ENCODE data around the gene APBB2.

APBB2 gene

GRCh38 chr4:41215155-41215554 lies 813 bp upstream of the APBB2 start:
- DNase-seq: no peak

- no peak for DNase-seq
Measured at GRCh38 chr4:41214825-41215146, 444 bp upstream of the APBB2 start.

- DNase-seq: no peak
Measured at GRCh38 chr4:41213625-41214135, 662 bp downstream of the APBB2 start.

- DNase-seq: no peak
Measured at GRCh38 chr4:41212616-41213203, 1.6 kb downstream of the APBB2 start.

- DNase-seq: no peak
Measured at GRCh38 chr4:41211951-41212615, 2.3 kb downstream of the APBB2 start.

- DNase-seq: no peak
Measured at GRCh38 chr4:41209901-41210300, 4.4 kb downstream of the APBB2 start.

- DNase-seq: no peak
Measured at GRCh38 chr4:41209187-41209586, 5.2 kb downstream of the APBB2 start.

GRCh38 chr4:41207291-41207831 lies 7.0 kb downstream of the APBB2 start:
- no peak for DNase-seq

GRCh38 chr4:41205854-41206460 lies 8.4 kb downstream of the APBB2 start:
- DNase-seq: no peak

- DNase-seq: no peak
Measured at GRCh38 chr4:41205130-41205529, 9.2 kb downstream of the APBB2 start.

GRCh38 chr4:41204400-41204978 lies 9.9 kb downstream of the APBB2 start:
- no peak for DNase-seq

- no peak for DNase-seq
Measured at GRCh38 chr4:41203841-41204240, 10.5 kb downstream of the APBB2 start.

GRCh38 chr4:41202820-41203568 lies 11.3 kb downstream of the APBB2 start:
- DNase-seq: no peak

GRCh38 chr4:41202356-41202755 lies 12.0 kb downstream of the APBB2 start:
- DNase-seq: no peak

GRCh38 chr4:41200486-41201017 lies 13.8 kb downstream of the APBB2 start:
- no peak for DNase-seq

GRCh38 chr4:41199788-41200187 lies 14.6 kb downstream of the APBB2 start:
- DNase-seq: no peak

GRCh38 chr4:41197996-41198395 lies 16.3 kb downstream of the APBB2 start:
- no peak for DNase-seq

- DNase-seq: no peak
Measured at GRCh38 chr4:41197495-41197894, 16.8 kb downstream of the APBB2 start.

- no peak for DNase-seq
Measured at GRCh38 chr4:41196633-41197332, 17.6 kb downstream of the APBB2 start.

GRCh38 chr4:41192136-41192535 lies 22.2 kb downstream of the APBB2 start:
- no peak for DNase-seq

GRCh38 chr4:41189666-41190065 lies 24.7 kb downstream of the APBB2 start:
- DNase-seq: no peak

GRCh38 chr4:41189076-41189475 lies 25.3 kb downstream of the APBB2 start:
- DNase-seq: no peak
